SU-DHL-6 (cell line): ENCODE results near the gene FRMD3.

Experiments
- H2AFZ ChIP-seq: fragments of 200-600 bp; sonication (generic); 2 replicates; pipeline ENCODE4 v1.6.1; 2014; ENCODE audit warnings: low read depth, mild to moderate bottlenecking, moderate library complexity, mixed read lengths, antibody characterized with exemption, low read length; ENCODE audit not compliant: severe bottlenecking
- H3F3A ChIP-seq: fragments of 200-600 bp; shearing (Covaris generic); 2 replicates; pipeline ENCODE4 v1.6.0; 2016; ENCODE audit warnings: antibody characterized with exemption, mild to moderate bottlenecking; ENCODE audit not compliant: insufficient read depth
- H3K27ac ChIP-seq: fragments of 200-600 bp; sonication (generic); 2 replicates; pipeline ENCODE4 v1.5.1; 2016; ENCODE audit warnings: low read depth, mild to moderate bottlenecking, low read length, moderate library complexity, mixed read lengths
- H3K27me3 ChIP-seq: fragments of 200-600 bp; sonication (generic), shearing (Covaris generic); 2 replicates; pipeline ENCODE4 v1.6.0; 2014; ENCODE audit warnings: mild to moderate bottlenecking, low read length
- H3K36me3 ChIP-seq: fragments of 200-600 bp; sonication (generic); 2 replicates; pipeline ENCODE4 v1.6.1; 2014; ENCODE audit warnings: mild to moderate bottlenecking, low read length, mixed read lengths
- H3K4me2 ChIP-seq: fragments of 300-600, 200-600 bp; shearing (Covaris generic), sonication (generic); 2 replicates; pipeline ENCODE4 v1.6.0; 2014; ENCODE audit warnings: low read length, low read depth, mild to moderate bottlenecking; ENCODE audit not compliant: poor library complexity, severe bottlenecking
- H3K4me3 ChIP-seq: fragments of 200-600 bp; sonication (generic); 2 replicates; pipeline ENCODE4 v1.5.1; 2014; ENCODE audit warnings: antibody characterized with exemption, low read length, mild to moderate bottlenecking, mixed read lengths; ENCODE audit not compliant: insufficient read depth, poor library complexity, severe bottlenecking
- H3K79me2 ChIP-seq: fragments of 200-600 bp; sonication (generic); 2 replicates; pipeline ENCODE4 v1.6.1; 2014; ENCODE audit warnings: mild to moderate bottlenecking, low read length, moderate library complexity; ENCODE audit not compliant: insufficient read depth
- H3K9ac ChIP-seq: fragments of 200-600 bp; sonication (generic); 2 replicates; pipeline ENCODE4 v1.7.0; 2014; ENCODE audit warnings: mild to moderate bottlenecking, low read length
- H3K9me2 ChIP-seq: fragments of 200-600 bp; sonication (generic); replicated peaks from 2 replicates; pipeline ENCODE4 v1.6.1; 2014; ENCODE audit warnings: low read length; ENCODE audit not compliant: insufficient read depth
- H3K9me3 ChIP-seq: fragments of 200-600 bp; sonication (generic); 2 replicates; pipeline ENCODE4 v1.6.1; 2014; ENCODE audit warnings: low read length, mixed read lengths; ENCODE audit not compliant: insufficient read depth
- H4K20me1 ChIP-seq: fragments of 200-600 bp; sonication (generic); 2 replicates; pipeline ENCODE4 v1.6.1; 2014; ENCODE audit warnings: low read depth, mild to moderate bottlenecking, antibody characterized with exemption, low read length, moderate library complexity, mixed read lengths
- CTCF ChIP-seq: fragments of 200-600 bp; sonication (generic); IDR thresholded peaks from one replicate; pipeline ENCODE4 v1.5.1; 2017; ENCODE audit warnings: antibody characterized with exemption, mild to moderate bottlenecking, low read length, moderate library complexity; ENCODE audit not compliant: insufficient read depth, poor library complexity, severe bottlenecking
- EZH2phosphoT487 ChIP-seq: fragments of 200-600 bp; sonication (generic), shearing (Covaris generic); conservative IDR thresholded peaks from 2 replicates; pipeline ENCODE4 v1.6.1; 2018; ENCODE audit warnings: mild to moderate bottlenecking, antibody characterized with exemption, low read length, moderate library complexity, mixed read lengths

FRMD3 gene

DNA sequence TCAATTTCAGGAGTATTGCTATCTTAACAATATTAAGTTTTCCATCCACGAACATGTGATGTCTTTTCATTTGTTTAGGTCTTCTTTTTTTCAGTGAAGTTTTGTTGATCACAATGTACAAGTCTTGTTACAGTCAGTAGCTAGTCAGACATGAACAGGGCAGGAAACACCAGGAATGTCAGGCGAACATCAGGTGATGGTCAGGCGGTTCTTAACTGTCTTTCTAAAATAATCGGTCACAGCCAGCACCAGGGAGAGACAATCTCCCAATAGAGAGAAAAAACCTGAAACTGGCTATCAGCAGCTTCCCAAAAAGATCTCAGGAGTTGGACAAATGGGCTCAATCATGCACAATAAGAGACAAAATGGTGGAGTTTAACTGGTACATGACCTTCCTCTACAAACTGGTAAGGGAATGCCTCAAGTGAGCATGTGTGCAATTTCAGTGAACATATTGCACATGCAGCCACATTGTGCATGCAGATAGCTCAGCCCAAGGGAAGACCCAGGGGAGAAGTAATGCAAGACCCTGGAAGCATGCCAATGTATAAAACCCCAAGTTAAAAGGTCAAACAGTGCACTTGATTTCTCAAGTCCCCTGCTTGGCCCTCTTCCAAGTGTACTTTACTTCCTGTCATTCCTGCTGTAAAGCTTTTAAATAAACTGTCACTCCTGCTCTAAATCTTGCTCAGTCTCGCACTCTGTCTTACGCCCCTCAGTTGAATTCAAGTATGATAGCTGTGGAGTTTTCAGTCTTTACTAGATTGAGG lies 299.1 kb downstream of the FRMD3 start:
- H3K27ac ChIP-seq, result no peak overlapping the region
- no peaks in the 10 kb centered on the region for H3K9me2 ChIP-seq
- no peak overlapping the region for H3K4me3 ChIP-seq
- no peak overlapping the region for H3K4me2 ChIP-seq
- no peaks in the 10 kb centered on the region for H4K20me1 ChIP-seq
- no peaks in the 10 kb centered on the region for H3K36me3 ChIP-seq
- H3K9ac ChIP-seq, result no peak overlapping the region
- no peaks in the 10 kb centered on the region for H3K79me2 ChIP-seq
- H3K27me3 ChIP-seq, result no peaks in the 10 kb centered on the region
- H3K9me3 ChIP-seq, result no peaks in the 10 kb centered on the region
- no peaks in the 10 kb centered on the region for H3F3A ChIP-seq
- no peak overlapping the region for H2AFZ ChIP-seq
- TF ChIP-seq EZH2phosphoT487 (no peak), CTCF (no peak)

DNA sequence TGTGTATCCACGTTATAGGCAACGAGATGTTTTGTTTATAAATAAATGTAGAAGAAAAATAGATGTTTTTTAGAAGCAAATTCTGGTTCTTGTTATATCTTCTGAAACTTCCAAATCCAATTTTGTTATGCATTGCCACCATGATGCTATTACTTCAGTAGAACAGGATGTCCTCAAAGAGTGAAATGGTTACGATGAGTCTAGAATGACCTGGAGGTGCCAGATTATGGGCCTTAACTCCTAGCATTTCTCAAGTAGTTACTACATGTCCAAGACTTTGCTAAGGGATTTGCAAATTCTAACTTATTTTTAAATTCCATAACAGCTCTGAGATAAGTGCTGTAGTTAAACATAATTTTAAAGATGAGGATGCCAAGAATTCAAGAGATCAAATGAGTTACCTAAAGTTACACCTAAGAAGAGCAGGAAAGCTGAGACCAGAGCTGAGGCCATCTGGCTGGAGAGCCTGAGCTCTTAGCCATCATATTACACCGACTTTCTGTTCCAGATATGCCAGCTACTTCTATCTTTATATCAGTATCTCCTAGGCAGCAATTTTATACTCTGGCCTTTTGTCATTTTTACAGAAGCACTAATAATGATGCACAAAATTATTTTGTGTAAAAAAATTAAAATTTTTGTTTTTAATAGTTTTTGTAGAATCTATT lies 302.0 kb downstream of the FRMD3 start:
- H3K9ac ChIP-seq, result no peak overlapping the region
- no peak overlapping the region for H3K27ac ChIP-seq
- no peaks in the 10 kb centered on the region for H3K36me3 ChIP-seq
- no peak overlapping the region for H2AFZ ChIP-seq
- no peak for TF ChIP-seq CTCF
- no peak for TF ChIP-seq EZH2phosphoT487
- no peaks in the 10 kb centered on the region for H4K20me1 ChIP-seq
- no peak overlapping the region for H3K4me2 ChIP-seq
- no peaks in the 10 kb centered on the region for H3K9me3 ChIP-seq
- H3K9me2 ChIP-seq, result no peaks in the 10 kb centered on the region
- no peak overlapping the region for H3K4me3 ChIP-seq
- H3K79me2 ChIP-seq, result no peaks in the 10 kb centered on the region
- H3K27me3 ChIP-seq, result no peaks in the 10 kb centered on the region
- H3F3A ChIP-seq, result no peaks in the 10 kb centered on the region

DNA sequence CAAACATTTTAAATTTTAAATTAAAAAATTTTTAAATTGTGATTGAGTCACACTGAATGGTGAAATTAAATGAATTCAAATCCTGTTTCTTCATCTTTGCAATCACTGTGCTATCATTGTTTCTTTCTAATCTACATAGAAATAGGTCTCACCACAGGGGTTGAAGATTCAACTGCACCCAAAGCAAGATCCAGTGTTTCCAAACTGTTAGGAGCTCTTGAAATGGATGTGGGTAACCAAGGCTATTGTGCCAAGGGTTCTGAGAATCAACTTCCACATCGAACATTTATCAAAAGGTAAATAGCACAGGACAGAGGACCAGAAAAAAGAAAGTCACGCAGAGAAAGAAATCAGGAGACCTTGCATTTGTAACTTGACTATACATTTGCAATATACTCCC lies 302.7 kb downstream of the FRMD3 start:
- no peaks in the 10 kb centered on the region for H3K27me3 ChIP-seq
- no peaks in the 10 kb centered on the region for H3K36me3 ChIP-seq
- H3K4me2 ChIP-seq, result no peak overlapping the region
- no peak for TF ChIP-seq CTCF
- TF ChIP-seq EZH2phosphoT487, result no peak
- H4K20me1 ChIP-seq, result no peaks in the 10 kb centered on the region
- H3K4me3 ChIP-seq, result no peak overlapping the region
- no peak overlapping the region for H3K27ac ChIP-seq
- H3K9ac ChIP-seq, result no peak overlapping the region
- no peaks in the 10 kb centered on the region for H3K79me2 ChIP-seq
- H3K9me2 ChIP-seq, result no peaks in the 10 kb centered on the region
- no peaks in the 10 kb centered on the region for H3F3A ChIP-seq
- no peaks in the 10 kb centered on the region for H3K9me3 ChIP-seq
- H2AFZ ChIP-seq, result no peak overlapping the region
